Activated B cell treated with CpG ODN at 0.5 μM for 24 hours (primary cell): ENCODE measurements around the gene NBL1. TPM values are rescaled to one million over a fixed set of nuclear protein-coding genes. Genes with fewer than 3 reads are reported as not detected.

Source experiments
- ATAC-seq: fragments of 200-7000 bp; cut with Tn5 transposase; one replicate; pipeline ENCODE4 v1.10.0; 2021; ENCODE audit warnings: low read depth, mild to moderate bottlenecking, moderate library complexity
- CTCF ChIA-PET: fragments of 350-600 bp; sonication (Branson Sonifier 250); formaldehyde crosslinking; loops from one replicate; lab custom pipeline; 2021; ENCODE audit warnings: antibody characterized with exemption; lab: Charles Lee
- POLR2A ChIA-PET: fragments of 350-600 bp; sonication (Branson Sonifier 250); formaldehyde crosslinking; loops from one replicate; lab custom pipeline; 2021; ENCODE audit warnings: antibody characterized with exemption; lab: Charles Lee
- DNase-seq: peaks from one replicate; pipeline ENCODE4 v3.0.0; 2022
- H3K27ac Mint-ChIP-seq: one replicate; pipeline ENCODE4 v1.8.0; 2020; ENCODE audit warnings: mixed read lengths
- H3K27me3 Mint-ChIP-seq: one replicate; pipeline ENCODE4 v1.8.0; 2021; ENCODE audit warnings: mixed read lengths
- H3K36me3 Mint-ChIP-seq: one replicate; pipeline ENCODE4 v1.8.0; 2021; ENCODE audit warnings: low read depth, mixed read lengths
- H3K4me1 Mint-ChIP-seq: one replicate; pipeline ENCODE4 v1.8.0; 2021; ENCODE audit warnings: mixed read lengths
- H3K4me3 Mint-ChIP-seq: one replicate; pipeline ENCODE4 v1.8.0; 2020; ENCODE audit warnings: mild to moderate bottlenecking, mixed read lengths
- H3K9me3 Mint-ChIP-seq: one replicate; pipeline ENCODE4 v1.8.0; 2020; ENCODE audit warnings: mixed read lengths
- CTCF ChIP-seq: fragments of 200-600 bp; IDR thresholded peaks from one replicate; pipeline ENCODE4 v1.8.0; 2022; ENCODE audit warnings: antibody characterized with exemption, mild to moderate bottlenecking
- intact Hi-C: fragments of 100-400 bp; cut with micrococcal nuclease; formaldehyde crosslinking; loops from one replicate; pipeline ENCODE4 v1.15.1; 2024
- total RNA-seq: library from RNA; stranded (reverse); gene quantifications from 2 replicates; pipeline ENCODE4 v1.2.3, GENCODE V29; 2022

NBL1 gene
- total RNA-seq, 1 donor from 2014 or later, result 0.64 TPM

DNA sequence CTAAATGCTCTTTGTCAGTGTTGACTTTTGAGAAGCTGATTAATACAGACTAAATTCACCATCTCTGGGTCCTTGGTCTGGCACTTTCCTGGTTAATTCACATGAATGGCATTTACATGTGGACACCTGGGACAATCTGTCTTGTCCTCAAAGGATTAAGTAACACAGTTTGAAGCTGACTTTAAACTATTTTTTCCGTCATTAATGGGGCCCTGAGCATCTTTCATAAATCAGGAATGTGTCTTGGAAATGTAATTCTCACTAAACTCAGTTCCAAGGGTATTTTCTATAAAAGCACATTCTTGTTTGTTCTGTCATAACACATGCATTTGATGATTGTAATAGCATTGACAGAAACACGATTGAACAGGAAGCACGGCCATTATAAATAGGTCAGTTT is 26.7 kb upstream of the NBL1 start:
- H3K27me3 Mint-ChIP-seq, result no peaks in the 10 kb centered on the region
- H3K9me3 Mint-ChIP-seq, result no peaks in the 10 kb centered on the region
- no peak for ATAC-seq
- no peak overlapping the region for H3K27ac Mint-ChIP-seq
- CTCF ChIA-PET, result no interaction called here
- POLR2A ChIA-PET, result no interaction called here
- H3K4me3 Mint-ChIP-seq, result no peak overlapping the region
- H3K4me1 Mint-ChIP-seq, result no peaks in the 10 kb centered on the region
- TF ChIP-seq CTCF, result no peak
- H3K36me3 Mint-ChIP-seq, result peaks cover 41% of the 10 kb centered on the region
- DNase-seq, result no peak
- intact Hi-C loops, result no loop called here

- Mint-ChIP-seq H3K27ac (no peak overlapping the region), H3K9me3 (no peaks in the 10 kb centered on the region)
- CTCF ChIA-PET, result no interaction called here
Measured at GRCh38 chr1:19618428-19618827, 25.7 kb upstream of the NBL1 start.

DNA sequence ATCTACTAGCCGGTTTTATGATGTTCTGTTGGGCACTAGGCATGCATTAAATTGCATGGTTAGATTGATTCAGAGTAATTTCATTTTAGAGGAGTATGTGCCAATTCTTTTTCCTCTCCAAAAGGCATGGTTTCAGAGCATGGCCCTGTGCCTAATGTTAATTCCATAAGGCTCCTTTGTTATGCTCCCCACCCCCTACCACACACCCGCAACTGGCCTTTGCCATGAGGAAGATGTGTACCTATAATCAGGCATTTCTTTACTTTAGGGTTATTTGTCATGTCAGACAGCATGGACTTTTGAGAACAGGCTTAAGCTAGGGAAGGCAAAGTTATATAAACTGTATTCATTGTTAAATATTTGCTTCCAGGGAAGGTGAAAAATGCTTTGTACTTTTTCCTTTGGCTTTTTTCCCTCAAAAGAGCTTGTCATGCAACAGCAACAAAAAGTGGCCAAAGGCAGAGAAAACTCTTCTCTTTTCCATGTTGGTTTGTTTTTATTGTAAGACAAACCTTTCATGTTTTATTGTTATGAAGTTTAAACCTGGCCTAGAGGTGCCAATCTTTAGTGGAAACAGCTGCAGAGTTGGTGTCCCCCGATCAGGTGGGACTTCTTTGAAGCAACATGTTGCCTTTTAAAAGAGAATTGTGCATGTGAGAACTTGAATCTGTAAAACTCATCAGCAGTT is 24.3 kb upstream of the NBL1 start:
- CTCF ChIA-PET, result no interaction called here
- Mint-ChIP-seq H3K27me3 (no peaks in the 10 kb centered on the region), H3K27ac (no peak overlapping the region), H3K36me3 (peaks cover 55% of the 10 kb centered on the region), H3K9me3 (no peaks in the 10 kb centered on the region), H3K4me1 (no peaks in the 10 kb centered on the region), H3K4me3 (no peak overlapping the region)
- POLR2A ChIA-PET, result no interaction called here
- intact Hi-C loops, result no loop called here
- TF ChIP-seq CTCF, result no peak
- DNase-seq (no peak), ATAC-seq (no peak)

More at GRCh38 chr1:19618428-19618827, 25.7 kb upstream of the NBL1 start:
- Mint-ChIP-seq H3K4me3 (no peak overlapping the region), H3K36me3 (peaks cover 49% of the 10 kb centered on the region), H3K27me3 (no peaks in the 10 kb centered on the region), H3K4me1 (no peaks in the 10 kb centered on the region)
- TF ChIP-seq CTCF, result no peak
- DNase-seq (no peak), ATAC-seq (no peak)
- intact Hi-C loops, result no loop called here
- POLR2A ChIA-PET, result no interaction called here

- ChIA-PET POLR2A (no interaction called here), CTCF (no interaction called here)
- peaks cover 56% of the 10 kb centered on the region for H3K36me3 Mint-ChIP-seq
- TF ChIP-seq CTCF, result no peak
- no peaks in the 10 kb centered on the region for H3K4me1 Mint-ChIP-seq
- H3K4me3 Mint-ChIP-seq, result no peak overlapping the region
- DNase-seq (no peak), ATAC-seq (no peak)
- no peaks in the 10 kb centered on the region for H3K27me3 Mint-ChIP-seq
- H3K27ac Mint-ChIP-seq, result no peak overlapping the region
- no peaks in the 10 kb centered on the region for H3K9me3 Mint-ChIP-seq
- intact Hi-C loops, result no loop called here
Measured at GRCh38 chr1:19620786-19621185, 23.3 kb upstream of the NBL1 start.

- DNase-seq, result no peak
- H3K27me3 Mint-ChIP-seq, result no peaks in the 10 kb centered on the region
- ChIA-PET CTCF (no interaction called here), POLR2A (no interaction called here)
- no peak overlapping the region for H3K27ac Mint-ChIP-seq
- intact Hi-C loops, result no loop called here
- no peaks in the 10 kb centered on the region for H3K9me3 Mint-ChIP-seq
- H3K4me3 Mint-ChIP-seq, result no peak overlapping the region
- ATAC-seq, result no peak
- no peak for TF ChIP-seq CTCF
- no peaks in the 10 kb centered on the region for H3K4me1 Mint-ChIP-seq
- peaks cover 59% of the 10 kb centered on the region for H3K36me3 Mint-ChIP-seq
Measured at GRCh38 chr1:19621274-19621950, 22.7 kb upstream of the NBL1 start.
